SK-N-SH treated with all-trans-retinoic acid at 6 μM for 48 hours (cell line): ENCODE data around the gene MAP3K20.

Experiments used
- CREB5 ChIP-seq: fragments of 250-450 bp; sonication (Bioruptor Pico); IDR thresholded peaks from 2 replicates; pipeline ENCODE4 v1.5.1; 2020; ENCODE audit warnings: low read depth, mild to moderate bottlenecking, moderate library complexity
- GLIS3 ChIP-seq: fragments of 250-450 bp; sonication (Bioruptor Pico); IDR thresholded peaks from 2 replicates; pipeline ENCODE4 v1.5.0; 2020; ENCODE audit warnings: mild to moderate bottlenecking, moderate library complexity
- PATZ1 ChIP-seq: fragments of 250-450 bp; sonication (Bioruptor Pico); IDR thresholded peaks from 2 replicates; pipeline ENCODE4 v1.8.0; 2020; ENCODE audit warnings: mild to moderate bottlenecking, moderate library complexity, borderline replicate concordance
- POU6F1 ChIP-seq: fragments of 250-450 bp; sonication (Bioruptor Pico); IDR thresholded peaks from 2 replicates; pipeline ENCODE4 v1.8.0; 2021; ENCODE audit warnings: low read depth, mild to moderate bottlenecking, moderate library complexity, borderline replicate concordance
- TF ChIP-seq, protein P1 (sequence below): fragments of 250-450 bp; sonication (Bioruptor Pico); IDR thresholded peaks from 2 replicates; pipeline ENCODE4 v1.5.1; 2021; ENCODE audit warnings: mild to moderate bottlenecking, moderate library complexity

DNA sequence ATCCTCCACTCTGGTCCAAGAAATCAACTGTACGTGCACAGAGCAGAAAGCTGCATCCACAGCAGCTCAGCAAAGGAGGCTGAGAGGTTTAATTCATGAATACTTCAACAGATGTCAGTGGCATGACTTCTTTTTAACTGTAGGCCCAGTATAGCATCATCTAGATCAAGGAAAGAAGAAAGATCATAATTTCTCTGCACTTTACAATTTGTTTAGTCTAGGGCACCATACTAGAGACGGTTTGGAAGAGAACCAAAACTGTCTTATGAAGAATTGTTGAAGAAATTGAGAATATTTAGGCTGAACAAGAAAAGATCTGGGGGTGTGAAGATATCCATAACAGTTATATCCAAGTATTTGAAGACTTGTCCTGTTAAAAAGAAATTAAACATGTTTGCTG is 30.5 kb upstream of the MAP3K20 start:
- TF ChIP-seq, protein P1, sequence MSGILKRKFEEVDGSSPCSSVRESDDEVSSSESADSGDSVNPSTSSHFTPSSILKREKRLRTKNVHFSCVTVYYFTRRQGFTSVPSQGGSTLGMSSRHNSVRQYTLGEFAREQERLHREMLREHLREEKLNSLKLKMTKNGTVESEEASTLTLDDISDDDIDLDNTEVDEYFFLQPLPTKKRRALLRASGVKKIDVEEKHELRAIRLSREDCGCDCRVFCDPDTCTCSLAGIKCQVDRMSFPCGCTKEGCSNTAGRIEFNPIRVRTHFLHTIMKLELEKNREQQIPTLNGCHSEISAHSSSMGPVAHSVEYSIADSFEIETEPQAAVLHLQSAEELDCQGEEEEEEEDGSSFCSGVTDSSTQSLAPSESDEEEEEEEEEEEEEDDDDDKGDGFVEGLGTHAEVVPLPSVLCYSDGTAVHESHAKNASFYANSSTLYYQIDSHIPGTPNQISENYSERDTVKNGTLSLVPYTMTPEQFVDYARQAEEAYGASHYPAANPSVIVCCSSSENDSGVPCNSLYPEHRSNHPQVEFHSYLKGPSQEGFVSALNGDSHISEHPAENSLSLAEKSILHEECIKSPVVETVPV (CRISPR knock-in tag), result no peak
- TF ChIP-seq PATZ1 (CRISPR knock-in tag) (no peak), GLIS3 (CRISPR knock-in tag) (no peak), POU6F1 (CRISPR knock-in tag) (no peak), CREB5 (CRISPR knock-in tag) (no peak)
